ENCODE measurements around the gene MYOZ2. TPM values are rescaled to one million over a fixed set of nuclear protein-coding genes. Genes with fewer than 3 reads are reported as not detected.

Gene MYOZ2
- total RNA-seq (2014; rRNA removed; shearing (Covaris generic)), result not detected in 2 replicates

GRCh38 chr4:119135721-119136121 is at the start of gene MYOZ2:
Gene MYOZ2, plus strand, starts transcription at chr4:119135832. Its CDS starts 694 bp downstream, at chr4:119136526.
- DNase-seq (ENCODE audit: low spot score), result no peak

- DNase-seq (ENCODE audit: low spot score), result no peak
Measured at GRCh38 chr4:119087121-119087520, 48.5 kb upstream of the MYOZ2 start.

GRCh38 chr4:119087656-119088055 is 48.0 kb upstream of the MYOZ2 start:
- no peak for DNase-seq (ENCODE audit: low spot score)

- peak; percentile 23 for DNase-seq (ENCODE audit: low spot score)
Measured at GRCh38 chr4:119093042-119093827, 42.4 kb upstream of the MYOZ2 start.

- DNase-seq (ENCODE audit: low spot score), result no peak
Measured at GRCh38 chr4:119097282-119097900, 38.2 kb upstream of the MYOZ2 start.

GRCh38 chr4:119098306-119098705 is 37.3 kb upstream of the MYOZ2 start:
- DNase-seq (ENCODE audit: low spot score), result no peak

GRCh38 chr4:119099227-119099810 is 36.3 kb upstream of the MYOZ2 start:
- no peak for DNase-seq (ENCODE audit: low spot score)

GRCh38 chr4:119100655-119101054 is 35.0 kb upstream of the MYOZ2 start:
- DNase-seq (ENCODE audit: low spot score), result no peak

- peak; percentile 99 for DNase-seq (ENCODE audit: low spot score)
Measured at GRCh38 chr4:119103263-119103662, 32.4 kb upstream of the MYOZ2 start.

- DNase-seq (ENCODE audit: low spot score), result no peak
Measured at GRCh38 chr4:119104644-119105273, 30.9 kb upstream of the MYOZ2 start.

GRCh38 chr4:119105605-119106004 is 30.0 kb upstream of the MYOZ2 start:
- no peak for DNase-seq (ENCODE audit: low spot score)

- peak; percentile 17 for DNase-seq (ENCODE audit: low spot score)
Measured at GRCh38 chr4:119106036-119107000, 29.3 kb upstream of the MYOZ2 start.

- DNase-seq (ENCODE audit: low spot score), result no peak
Measured at GRCh38 chr4:119110121-119110520, 25.5 kb upstream of the MYOZ2 start.

GRCh38 chr4:119111296-119111695 is 24.3 kb upstream of the MYOZ2 start:
- no peak for DNase-seq (ENCODE audit: low spot score)

GRCh38 chr4:119113033-119113655 is 22.5 kb upstream of the MYOZ2 start:
- DNase-seq (ENCODE audit: low spot score), result peak; percentile 93

- DNase-seq (ENCODE audit: low spot score), result no peak
Measured at GRCh38 chr4:119116021-119116420, 19.6 kb upstream of the MYOZ2 start.

- no peak for DNase-seq (ENCODE audit: low spot score)
Measured at GRCh38 chr4:119116925-119117900, 18.4 kb upstream of the MYOZ2 start.

GRCh38 chr4:119118397-119118796 is 17.2 kb upstream of the MYOZ2 start:
- DNase-seq (ENCODE audit: low spot score), result peak; percentile 16

GRCh38 chr4:119124352-119124751 is 11.3 kb upstream of the MYOZ2 start:
- DNase-seq (ENCODE audit: low spot score), result no peak

- no peak for DNase-seq (ENCODE audit: low spot score)
Measured at GRCh38 chr4:119125931-119126330, 9.7 kb upstream of the MYOZ2 start.
